Ectodermal cell (in vitro differentiated cells): ENCODE results near the gene HBA1.
"Not testable (repeated sequence)": the region's sequence is repeated elsewhere in the genome, so short reads cannot be mapped to it uniquely, and the experiment has no call there.

Experiments used
- H3K27ac ChIP-seq: 2 replicates; pipeline ENCODE4 v1.7.0; 2013; ENCODE audit warnings: mild to moderate bottlenecking, low read depth, low read length; ENCODE audit not compliant: insufficient read depth, poor library complexity, severe bottlenecking
- H3K27me3 ChIP-seq: 2 replicates; pipeline ENCODE4 v1.7.0; 2013; ENCODE audit warnings: mild to moderate bottlenecking, low read length; ENCODE audit not compliant: insufficient read depth, control insufficient read depth, poor library complexity, severe bottlenecking
- H3K36me3 ChIP-seq: one replicate; pipeline ENCODE4 v1.7.0; 2013; ENCODE audit warnings: low read length; ENCODE audit not compliant: control insufficient read depth, insufficient read depth
- H3K4me1 ChIP-seq: one replicate; pipeline ENCODE4 v1.7.0; 2013; ENCODE audit warnings: low read length; ENCODE audit not compliant: control insufficient read depth, insufficient read depth
- H3K4me3 ChIP-seq: 2 replicates; pipeline ENCODE4 v1.7.0; 2013; ENCODE audit warnings: low read depth, low read length, control low read depth; ENCODE audit not compliant: insufficient read depth
- H3K9me3 ChIP-seq: 2 replicates; pipeline ENCODE4 v1.7.0; 2013; ENCODE audit warnings: mild to moderate bottlenecking, low read length, moderate library complexity; ENCODE audit not compliant: control insufficient read depth
- WGBS, 2 experiments: methylation state at CpG; one replicate each; pipeline ENCODE4 v1.1.7; 2013; ENCODE audit warnings: missing lambda C conversion rate in 2 of 2; 5-methylcytosine and 5-hydroxymethylcytosine counted together

The HBA1 gene

GRCh38 chr16:144797-145252 is 31.7 kb upstream of the HBA1 start:
- Histone ChIP-seq H3K36me3 (no peaks in the 10 kb centered on the region), H3K27me3 (peaks cover 19% of the 10 kb centered on the region), H3K9me3 (no peaks in the 10 kb centered on the region), H3K27ac (no peak overlapping the region), H3K4me3 (no peak overlapping the region), H3K4me1 (no peaks in the 10 kb centered on the region)
- WGBS, 2 experiments = 93 to 94% methylated on average over 14 of the region's 14 CpGs

GRCh38 chr16:146646-147045 is 29.8 kb upstream of the HBA1 start:
- Histone ChIP-seq H3K27ac (no peak overlapping the region), H3K4me1 (no peaks in the 10 kb centered on the region), H3K36me3 (no peaks in the 10 kb centered on the region), H3K27me3 (peaks cover 34% of the 10 kb centered on the region), H3K4me3 (no peak overlapping the region), H3K9me3 (no peaks in the 10 kb centered on the region)
- 94 to 95% methylated on average over 2 of the region's 2 CpGs for WGBS, 2 experiments

- Histone ChIP-seq H3K36me3 (no peaks in the 10 kb centered on the region), H3K4me3 (no peak overlapping the region), H3K27ac (no peak overlapping the region), H3K4me1 (no peaks in the 10 kb centered on the region), H3K9me3 (no peaks in the 10 kb centered on the region), H3K27me3 (peaks cover 50% of the 10 kb centered on the region)
- WGBS, 2 experiments = 61 to 65% methylated on average over 9 of the region's 9 CpGs
These were observed 27.3 kb upstream of the HBA1 start for GRCh38 chr16:149024-149660.

GRCh38 chr16:152141-153128 is 24.0 kb upstream of the HBA1 start, which contains the start of gene HBZ:
Gene HBZ (plus strand): TSS chr16:152644. CDS start chr16:152910, 266 bp downstream.
- Histone ChIP-seq H3K27ac (no peak within 1 kb of the TSS), H3K27me3 (peaks cover 83% of the 10 kb centered on the region), H3K4me1 (no peaks in the 10 kb centered on the region), H3K9me3 (no peaks in the 10 kb centered on the region), H3K36me3 (no peaks in the 10 kb centered on the region), H3K4me3 (no peak within 1 kb of the TSS)
- WGBS, 2 experiments = 89 to 90% methylated on average over 17 of the region's 17 CpGs

- WGBS, 2 experiments = 73 to 79% methylated on average over 3 of the region's 6 CpGs
- not testable (repeated sequence) for H3K9me3 ChIP-seq, H3K27ac ChIP-seq, H3K4me3 ChIP-seq, H3K36me3 ChIP-seq, H3K4me1 ChIP-seq
- H3K27me3 ChIP-seq = peaks cover 88% of the 10 kb centered on the region
These were observed 23.4 kb upstream of the HBA1 start for GRCh38 chr16:153129-153521.

- H3K9me3 ChIP-seq, H3K4me3 ChIP-seq, H3K36me3 ChIP-seq, H3K4me1 ChIP-seq, H3K27ac ChIP-seq: not testable (repeated sequence)
- WGBS, 2 experiments = 0% methylated on average over 17 of the region's 74 CpGs; no CpG with 5 or more reads in 1 of the 2 experiments
- H3K27me3 ChIP-seq = peaks cover 87% of the 10 kb centered on the region
These were observed 22.8 kb upstream of the HBA1 start for GRCh38 chr16:153550-154216.

GRCh38 chr16:154217-155030 is 22.1 kb upstream of the HBA1 start:
- Histone ChIP-seq H3K4me3 (peak overlapping the region; percentile 40), H3K9me3 (no peaks in the 10 kb centered on the region), H3K36me3 (no peaks in the 10 kb centered on the region), H3K27ac (no peak overlapping the region), H3K27me3 (peaks cover 85% of the 10 kb centered on the region), H3K4me1 (no peaks in the 10 kb centered on the region)
- WGBS, 2 experiments = 3% methylated on average over 53 to 55 of the region's 59 CpGs

- no peaks in the 10 kb centered on the region for H3K9me3 ChIP-seq
- no peaks in the 10 kb centered on the region for H3K4me1 ChIP-seq
- peak overlapping the region; percentile 40 for H3K4me3 ChIP-seq
- WGBS, 2 experiments = 78 to 80% methylated on average over 7 of the region's 7 CpGs
- no peak overlapping the region for H3K27ac ChIP-seq
- no peaks in the 10 kb centered on the region for H3K36me3 ChIP-seq
- peaks cover 83% of the 10 kb centered on the region for H3K27me3 ChIP-seq
These were observed 21.5 kb upstream of the HBA1 start for GRCh38 chr16:155031-155398.

GRCh38 chr16:159136-159849 is 17.2 kb upstream of the HBA1 start:
- H3K9me3 ChIP-seq = no peaks in the 10 kb centered on the region
- peaks cover 83% of the 10 kb centered on the region for H3K27me3 ChIP-seq

More at GRCh38 chr16:159136-159849, 17.2 kb upstream of the HBA1 start:
- Histone ChIP-seq H3K36me3 (no peaks in the 10 kb centered on the region), H3K4me3 (no peak overlapping the region), H3K27ac (no peak overlapping the region), H3K4me1 (no peaks in the 10 kb centered on the region)
- 49 to 58% methylated on average over 6 of the region's 6 CpGs for WGBS, 2 experiments
